Right cardiac atrium (tissue), 5 donors: ENCODE data around the gene CHIT1. TPM values are rescaled to one million over a fixed set of nuclear protein-coding genes. Genes with fewer than 3 reads are reported as not detected.

Experiments used
- ATAC-seq, 2 donors: fragments of 200-7000 bp; cut with Tn5 transposase; one replicate each; pipeline versions ENCODE4 v1.8.0 to v1.9.1; 2020; ENCODE audit warnings: moderate library complexity in 2 of 2, mild to moderate bottlenecking in 1 of 2
- DNase-seq, 3 donors: peaks; one replicate each; pipeline ENCODE4 v3.0.0-alpha.2; 2020
- H3K27ac ChIP-seq: one replicate; pipeline ENCODE4 v1.5.1; 2013; ENCODE audit warnings: mild to moderate bottlenecking, low read length, control low read depth, moderate library complexity
- H3K27me3 ChIP-seq: one replicate; pipeline ENCODE4 v1.6.1; 2013; ENCODE audit not compliant: control insufficient read depth, insufficient read depth
- H3K4me1 ChIP-seq: one replicate; pipeline ENCODE4 v1.6.1; 2013; ENCODE audit warnings: low read length; ENCODE audit not compliant: control insufficient read depth, insufficient read depth
- H3K4me3 ChIP-seq: one replicate; pipeline ENCODE4 v1.5.1; 2013; ENCODE audit warnings: low read length, control low read depth
- H3K9me3 ChIP-seq: one replicate; pipeline ENCODE4 v1.6.1; 2013; ENCODE audit warnings: low read length; ENCODE audit not compliant: control insufficient read depth
- WGBS: extraction: QIAGEN DNeasy Blood & Tissue Kit; methylation state at CpG from one replicate; pipeline ENCODE4 v1.1.7; 2013; 5-methylcytosine and 5-hydroxymethylcytosine counted together
- intact Hi-C, 4 donors: fragments of 100-400 bp; cut with DNase I; formaldehyde crosslinking; loops; one replicate each; pipeline versions ENCODE4 v1.11.0 to v1.14.0; 2022 to 2023
- polyA plus RNA-seq: library from polyadenylated mRNA; stranded (reverse); fragments of 200-250 nt; gene quantifications from one replicate; pipeline ENCODE4 v1.2.3, GENCODE V29; 2013
- total RNA-seq, 4 donors: library from RNA; stranded (reverse); fragmentation: NEBNext Ultra II Directional; extraction: Animal tissue kit (Norgen Biotek cat#: 25700); gene quantifications; one replicate each; pipeline ENCODE4 v1.2.1, GENCODE V29; 2021
- donor health status: healthy with polysubstance abuse.
- donor health status: DM: no; HTN: yes; CAD: no.
- donor health status: DM: no; HTN: no; CAD: no.
- donor health status: DM: no; HTN: yes; CAD: no; lungs with severe emphysema.
- donor health status: DM: yes; HTN: yes; CAD: no.

Gene CHIT1
- total and polyA plus RNA-seq, 5 donors: 0.09 to 0.64 (median 0.29) TPM; not detected in 1

DNA sequence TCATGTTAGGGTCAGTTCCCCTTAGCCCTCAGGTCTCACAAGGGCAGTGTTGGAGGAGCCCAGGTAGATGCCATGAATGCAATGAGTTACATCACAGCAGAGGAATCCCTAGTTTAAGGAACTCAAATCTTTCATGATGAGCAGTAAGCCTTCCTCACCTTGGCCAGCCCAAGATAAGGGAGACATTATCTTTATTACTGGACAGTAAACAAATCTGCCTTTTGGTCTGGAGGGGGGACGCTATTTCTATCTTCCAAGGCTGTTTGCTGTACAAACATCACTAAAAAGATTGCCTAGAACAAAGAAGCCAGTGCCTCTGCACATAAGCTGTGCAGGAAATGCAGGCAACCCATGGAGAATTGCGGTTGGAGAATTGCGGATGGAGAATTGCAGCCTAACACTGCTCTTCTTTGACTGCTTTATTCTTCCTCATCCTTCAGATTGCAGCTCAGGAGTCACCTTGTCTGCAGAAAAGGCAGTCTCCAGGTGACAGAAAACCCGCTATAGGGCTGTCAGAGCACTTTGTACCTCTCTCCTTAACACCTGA lies 40.7 kb downstream of the CHIT1 start:
- Histone ChIP-seq H3K27ac (no peak overlapping the region), H3K4me1 (peaks cover 4% of the 10 kb centered on the region), H3K9me3 (no peaks in the 10 kb centered on the region), H3K4me3 (no peak overlapping the region), H3K27me3 (no peaks in the 10 kb centered on the region)
- intact Hi-C loops: no loop called here
- DNase-seq (no peak), ATAC-seq (no peak)
- 87% methylated on average over 4 of the region's 4 CpGs for WGBS

DNA sequence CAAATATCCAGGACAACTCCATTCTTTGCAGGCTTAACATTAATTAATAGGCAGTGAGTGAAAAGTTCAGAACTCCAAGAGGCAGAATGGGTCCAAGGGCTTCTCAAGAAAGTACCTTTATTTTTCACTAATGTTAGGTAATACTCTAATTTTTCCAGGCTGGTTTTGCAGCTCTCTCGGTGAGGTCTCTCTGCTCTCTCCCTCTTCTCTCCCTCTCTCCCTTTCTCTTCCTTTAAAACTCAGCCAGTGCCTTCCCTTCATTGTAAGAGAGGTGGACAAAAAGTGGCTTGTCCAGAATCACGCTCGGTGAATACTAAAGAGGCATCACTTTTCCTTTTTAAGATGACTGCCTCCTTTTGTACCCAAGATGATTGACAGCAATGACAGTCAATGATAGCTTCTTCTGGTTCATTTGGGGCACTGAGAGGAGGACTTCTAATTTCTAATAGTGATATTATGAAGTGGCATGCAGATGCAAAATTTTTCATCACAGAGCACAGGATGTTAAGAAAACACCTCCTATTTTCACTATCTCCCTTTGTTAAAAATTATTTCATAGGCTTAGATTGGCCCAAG lies 41.7 kb downstream of the CHIT1 start:
- 76% methylated on average over 3 of the region's 3 CpGs for WGBS
- DNase-seq: no peak
- no peaks in the 10 kb centered on the region for H3K9me3 ChIP-seq
- H3K27me3 ChIP-seq: no peaks in the 10 kb centered on the region
- no peak for ATAC-seq
- intact Hi-C loops: no loop called here
- no peak overlapping the region for H3K27ac ChIP-seq
- H3K4me1 ChIP-seq: peaks cover 4% of the 10 kb centered on the region
- no peak overlapping the region for H3K4me3 ChIP-seq

DNA sequence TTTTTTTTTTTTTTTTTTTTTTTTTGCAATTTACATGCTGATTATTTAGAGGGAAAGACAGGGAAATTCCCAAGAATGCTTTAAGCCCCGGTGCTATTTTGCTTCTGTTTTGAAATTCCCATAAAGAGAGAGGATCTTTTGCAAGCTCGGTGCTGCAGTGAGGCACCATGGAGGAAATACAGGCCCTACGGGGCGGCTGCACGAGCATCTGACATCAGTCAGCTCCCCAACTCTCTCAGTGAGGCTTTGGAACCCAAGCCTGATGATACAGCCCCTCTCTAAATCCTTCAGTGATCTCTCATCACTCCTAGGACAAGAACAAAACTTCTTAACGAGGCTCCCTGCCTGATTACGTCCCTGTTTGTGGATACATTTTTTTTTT lies 42.2 kb downstream of the CHIT1 start:
- intact Hi-C loops: no loop called here
- no peak for DNase-seq
- Histone ChIP-seq H3K27ac (no peak overlapping the region), H3K4me1 (peaks cover 4% of the 10 kb centered on the region), H3K27me3 (no peaks in the 10 kb centered on the region), H3K4me3 (no peak overlapping the region), H3K9me3 (no peaks in the 10 kb centered on the region)
- 38% methylated on average over 7 of the region's 7 CpGs for WGBS
- no peak for ATAC-seq

DNA sequence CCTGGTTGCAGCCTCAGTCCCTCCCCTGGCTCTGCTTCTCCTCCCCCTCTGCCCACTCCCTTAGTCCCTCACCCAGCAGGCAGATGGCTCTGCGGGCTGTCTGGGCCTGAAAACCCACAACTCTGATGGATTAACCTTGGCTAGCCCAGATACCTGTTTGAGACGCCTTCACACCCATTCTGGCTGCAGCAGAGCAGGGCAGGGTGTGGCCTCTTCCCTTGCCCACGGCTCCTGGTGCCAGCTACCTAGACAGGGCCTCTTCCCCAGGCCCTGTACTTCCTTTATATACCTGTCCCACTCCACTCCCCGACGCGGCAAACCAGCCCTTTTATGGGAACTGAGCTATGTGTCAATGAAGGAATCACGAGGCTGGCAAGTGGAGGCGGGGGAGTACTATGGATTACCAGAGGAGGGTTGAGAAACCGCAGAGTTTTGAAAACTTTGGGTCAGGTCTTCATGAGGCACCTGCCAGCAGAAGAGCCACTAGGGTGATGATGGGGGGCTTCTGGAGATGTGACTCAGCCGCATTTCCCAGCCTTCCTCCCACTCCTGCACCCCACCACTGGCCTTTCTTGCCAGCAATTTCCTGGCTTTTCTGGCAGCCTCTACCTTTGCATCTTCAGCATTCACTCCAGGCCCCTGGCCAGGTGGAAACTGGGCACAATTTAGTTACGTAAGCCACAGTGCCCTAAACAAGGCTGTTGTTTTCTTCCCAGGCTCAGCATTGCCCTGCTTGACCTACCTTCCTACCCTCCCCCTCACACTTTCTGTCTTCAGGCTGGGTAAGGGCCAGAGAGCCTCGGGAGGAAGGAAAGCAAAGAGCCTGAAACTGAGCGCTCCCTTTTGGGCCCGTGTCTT lies 42.8 kb downstream of the CHIT1 start, which contains the start of gene CHI3L1:
CHI3L1 (minus strand) TSS at position 259 of the 858 bp plus-strand sequence; CDS start at position 178, 81 bp downstream.
- 44% methylated on average over 14 of the region's 14 CpGs for whole genome bisulfite sequencing
- Histone ChIP-seq H3K4me1 (peaks cover 4% of the 10 kb centered on the region), H3K9me3 (no peaks in the 10 kb centered on the region), H3K27me3 (no peaks in the 10 kb centered on the region), H3K4me3 (no peak within 1 kb of the TSS), H3K27ac (no peak within 1 kb of the TSS)
- peak; percentile 24 to 30 for ATAC-seq
- intact Hi-C loops: no loop called here
- DNase-seq: no peak

DNA sequence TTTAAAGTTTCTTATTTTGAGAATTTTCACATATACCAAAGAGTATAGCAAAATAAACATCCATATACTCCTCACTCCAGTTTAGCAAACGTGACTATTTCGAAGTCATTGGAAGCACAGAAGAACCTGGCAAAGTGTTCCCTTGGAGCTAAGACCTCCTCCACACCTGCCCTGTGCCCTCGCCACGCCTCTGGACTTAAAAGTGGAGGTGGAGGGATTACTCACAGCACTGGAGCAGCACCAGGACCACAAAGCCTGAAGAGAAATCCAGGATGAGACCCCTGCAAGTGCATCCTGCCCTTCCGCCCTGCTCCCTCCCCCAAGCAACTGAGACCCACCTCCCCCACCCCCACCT lies 43.4 kb downstream of the CHIT1 start:
- ATAC-seq: no peak
- Histone ChIP-seq H3K4me3 (no peak overlapping the region), H3K27me3 (no peaks in the 10 kb centered on the region), H3K9me3 (no peaks in the 10 kb centered on the region), H3K4me1 (peaks cover 4% of the 10 kb centered on the region), H3K27ac (no peak overlapping the region)
- no peak for DNase-seq
- 91% methylated on average over 5 of the region's 5 CpGs for WGBS
- intact Hi-C loops: no loop called here

DNA sequence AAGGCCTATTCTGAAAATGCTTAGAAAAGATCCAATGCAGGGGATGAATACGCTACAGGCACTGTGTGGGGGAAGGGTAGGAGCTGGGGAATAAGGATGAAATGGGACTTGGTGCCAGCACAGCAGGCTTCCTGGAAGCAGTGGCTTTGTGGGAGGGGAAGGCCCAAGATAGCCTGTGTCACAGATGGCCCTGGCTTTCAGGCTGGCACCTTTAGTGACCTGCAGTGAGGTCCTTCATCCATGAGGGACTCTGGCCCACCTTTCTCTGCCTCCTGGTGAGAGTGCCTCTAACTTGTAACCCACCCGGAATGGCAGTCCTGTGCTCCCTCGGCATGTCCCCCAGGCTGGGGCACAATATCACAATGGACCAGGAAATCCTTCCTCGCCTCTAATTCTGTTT lies 43.9 kb downstream of the CHIT1 start:
- 88% methylated on average over 4 of the region's 4 CpGs for WGBS

DNA sequence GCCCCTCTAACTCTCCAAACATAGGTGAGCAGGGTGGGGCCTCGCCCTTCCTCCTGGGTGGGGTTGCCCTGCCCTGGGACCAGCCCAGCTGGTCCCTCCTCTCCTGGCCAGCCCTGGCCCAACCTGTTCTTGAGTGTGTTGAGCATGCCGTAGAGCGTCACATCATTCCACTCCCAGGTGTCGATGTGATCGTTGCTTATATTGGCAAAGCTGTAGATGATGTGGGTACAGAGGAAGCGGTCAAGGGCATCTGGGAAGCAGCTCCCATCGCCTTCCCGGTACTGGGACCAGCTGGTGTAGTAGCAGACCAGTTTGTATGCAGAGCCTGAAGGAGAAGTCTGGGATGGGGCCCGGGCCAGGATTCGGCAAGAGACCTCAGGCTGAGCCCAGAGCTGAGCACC lies 44.4 kb downstream of the CHIT1 start:
- Histone ChIP-seq H3K4me1 (peaks cover 4% of the 10 kb centered on the region), H3K27me3 (no peaks in the 10 kb centered on the region), H3K9me3 (no peaks in the 10 kb centered on the region), H3K4me3 (no peak overlapping the region), H3K27ac (no peak overlapping the region)
- ATAC-seq: no peak
- no peak for DNase-seq
- 90% methylated on average over 10 of the region's 10 CpGs for WGBS
- intact Hi-C loops: no loop called here

More for the DNA sequence above, 43.9 kb downstream of the CHIT1 start:
- H3K4me1 ChIP-seq: peaks cover 4% of the 10 kb centered on the region
- DNase-seq (no peak), ATAC-seq (no peak)
- H3K27ac ChIP-seq: no peak overlapping the region
- no peaks in the 10 kb centered on the region for H3K27me3 ChIP-seq
- no peak overlapping the region for H3K4me3 ChIP-seq
- intact Hi-C loops: no loop called here
- no peaks in the 10 kb centered on the region for H3K9me3 ChIP-seq

DNA sequence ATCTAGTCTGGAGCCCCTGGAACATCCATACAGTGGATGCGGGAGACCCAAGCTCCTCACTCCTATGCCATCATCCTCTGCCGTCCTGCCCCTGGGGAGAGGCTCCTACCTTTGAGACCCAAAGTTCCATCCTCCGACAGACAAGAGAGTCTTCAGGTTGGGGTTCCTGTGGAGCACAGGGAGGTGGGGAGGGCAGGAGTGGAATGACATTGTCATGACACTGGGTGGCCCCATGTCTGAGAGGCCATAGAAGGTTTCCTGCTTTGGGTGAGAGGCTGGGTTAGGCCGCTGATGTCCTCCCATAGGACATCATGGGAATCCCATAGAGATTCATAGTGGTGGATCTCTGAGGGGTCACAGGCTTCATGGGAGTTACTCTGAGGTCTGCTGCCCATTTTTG lies 45.0 kb downstream of the CHIT1 start:
- H3K4me1 ChIP-seq: peaks cover 4% of the 10 kb centered on the region
- 97% methylated on average over 4 of the region's 4 CpGs for WGBS
- no peaks in the 10 kb centered on the region for H3K9me3 ChIP-seq
- no peak for DNase-seq
- intact Hi-C loops: no loop called here
- no peak overlapping the region for H3K27ac ChIP-seq
- no peak for ATAC-seq
- no peaks in the 10 kb centered on the region for H3K27me3 ChIP-seq
- H3K4me3 ChIP-seq: no peak overlapping the region

DNA sequence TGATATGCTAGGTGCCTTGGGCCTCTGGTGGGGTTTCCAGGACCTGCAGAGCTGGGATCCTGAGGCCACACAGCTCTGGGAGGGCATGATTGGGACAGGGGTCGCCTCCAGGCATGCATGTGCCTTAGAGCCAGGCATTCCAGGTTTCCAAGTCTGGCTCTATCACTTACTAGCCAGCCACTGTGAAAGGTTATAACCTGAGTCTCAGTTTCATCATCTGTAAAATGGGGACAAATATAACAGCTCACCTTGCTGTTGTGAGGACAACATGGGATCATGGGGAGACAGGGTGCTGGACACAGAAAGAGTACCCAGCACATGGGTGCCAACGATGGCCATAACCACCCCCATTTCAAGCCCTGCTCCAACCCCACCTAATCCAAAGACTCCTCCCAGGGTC lies 45.6 kb downstream of the CHIT1 start:
- 95% methylated on average over 2 of the region's 2 CpGs for WGBS
- no peak for ATAC-seq
- no peak overlapping the region for H3K4me3 ChIP-seq
- intact Hi-C loops: no loop called here
- peaks cover 4% of the 10 kb centered on the region for H3K4me1 ChIP-seq
- DNase-seq: no peak
- H3K27ac ChIP-seq: no peak overlapping the region
- H3K9me3 ChIP-seq: no peaks in the 10 kb centered on the region
- no peaks in the 10 kb centered on the region for H3K27me3 ChIP-seq

DNA sequence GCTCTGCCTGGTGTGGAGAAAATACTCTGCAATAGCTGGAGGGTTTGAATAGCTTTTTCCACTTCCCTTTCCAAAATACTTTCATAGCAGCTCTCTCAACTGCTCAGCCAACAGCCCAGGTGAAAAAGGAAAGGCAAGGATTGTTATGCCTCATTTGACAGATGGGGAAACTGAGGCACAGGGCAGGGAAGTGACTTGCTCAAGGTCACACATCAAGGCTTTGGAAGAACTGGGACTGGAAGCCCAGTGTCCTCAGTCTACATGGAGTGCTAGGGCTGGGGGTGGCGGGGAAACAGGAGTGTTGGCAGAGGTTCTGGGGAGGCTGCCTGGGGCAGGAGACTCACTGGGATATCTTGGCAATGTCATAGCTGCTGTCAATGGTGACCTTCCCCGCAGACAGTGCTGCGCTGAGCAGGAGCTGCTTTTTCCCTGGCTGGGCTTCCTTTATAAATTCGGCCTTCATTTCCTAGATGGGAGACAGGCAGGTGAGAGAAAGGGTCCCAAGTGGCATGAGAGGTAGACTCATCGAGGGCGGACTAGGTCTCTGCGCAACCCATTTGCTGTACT lies 47.0 kb downstream of the CHIT1 start:
- no peak overlapping the region for H3K4me3 ChIP-seq
- no peaks in the 10 kb centered on the region for H3K9me3 ChIP-seq
- DNase-seq (no peak), ATAC-seq (no peak)
- WGBS: 92% methylated on average over 7 of the region's 7 CpGs
- no peaks in the 10 kb centered on the region for H3K27me3 ChIP-seq
- intact Hi-C loops: no loop called here
- H3K27ac ChIP-seq: no peak overlapping the region
- H3K4me1 ChIP-seq: peaks cover 4% of the 10 kb centered on the region
